ENCODE measurements around the gene PKMYT1. TPM values are rescaled to one million over a fixed set of nuclear protein-coding genes. Genes with fewer than 3 reads are reported as not detected.

Gene PKMYT1
- total RNA-seq, 6 experiments from 2014 or later = 0.68 to 6.5 (median 1.7) TPM

DNA sequence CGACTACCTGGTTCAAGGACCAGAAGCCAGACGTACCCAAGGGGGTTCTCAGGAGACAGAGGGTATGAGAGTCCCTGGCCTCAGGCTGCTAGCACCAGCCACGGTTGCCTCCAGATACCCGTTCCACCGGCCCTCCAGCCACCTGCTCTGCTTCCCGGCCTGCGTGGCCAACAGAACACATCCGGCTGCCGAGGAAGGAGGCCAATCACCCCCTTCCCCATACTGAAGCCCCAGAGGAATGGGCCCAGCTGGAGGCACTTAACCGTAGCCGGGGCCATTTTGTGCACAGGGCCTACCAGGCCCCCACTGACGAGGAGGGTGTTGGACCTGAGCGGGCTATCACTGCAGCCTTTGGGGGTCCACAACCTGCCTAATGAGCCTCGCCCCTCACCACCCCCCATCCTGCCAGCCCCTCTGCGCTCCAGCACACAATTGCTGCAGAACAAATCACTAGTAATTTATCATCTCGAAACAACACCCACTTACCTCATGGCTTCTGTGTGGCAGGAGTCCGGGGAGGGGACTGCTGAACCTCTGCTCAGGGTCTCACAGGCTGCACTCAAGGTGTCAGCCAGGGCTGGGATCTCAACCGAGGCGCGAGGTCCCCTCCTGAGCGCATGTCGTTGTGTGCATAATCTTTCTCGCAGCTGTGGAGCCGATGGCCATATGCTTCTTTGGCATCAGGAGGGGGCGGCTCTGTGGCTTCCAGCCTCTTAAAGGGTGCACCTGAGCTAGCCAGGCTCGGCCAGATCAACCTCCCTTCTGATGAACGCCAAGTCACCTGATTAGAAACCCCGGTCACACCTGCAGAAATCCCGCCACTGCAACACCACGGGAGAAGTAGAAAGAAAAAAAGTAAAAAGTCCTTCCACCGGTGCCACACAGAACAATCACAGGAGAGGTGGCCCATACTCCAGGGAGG, 26.3 kb downstream of the PKMYT1 start:
- intact Hi-C loops (cut with DNase I) = no loop called here
- Histone ChIP-seq H3K36me3 (no peaks in the 10 kb centered on the region), H3K4me1 (no peaks in the 10 kb centered on the region), H3K27ac (no peak overlapping the region), H3K9me3 (no peaks in the 10 kb centered on the region), H3K4me3 (no peak overlapping the region), H3K27me3 (peaks cover 0 to 9% of the 10 kb centered on the region in 2 donors)
- 40% methylated on average over 8 of the region's 31 CpGs for WGBS (ENCODE audit: insufficient coverage, low coverage, low lambda C conversion rate, missing lambda C conversion rate)
- TF ChIP-seq, protein P1, sequence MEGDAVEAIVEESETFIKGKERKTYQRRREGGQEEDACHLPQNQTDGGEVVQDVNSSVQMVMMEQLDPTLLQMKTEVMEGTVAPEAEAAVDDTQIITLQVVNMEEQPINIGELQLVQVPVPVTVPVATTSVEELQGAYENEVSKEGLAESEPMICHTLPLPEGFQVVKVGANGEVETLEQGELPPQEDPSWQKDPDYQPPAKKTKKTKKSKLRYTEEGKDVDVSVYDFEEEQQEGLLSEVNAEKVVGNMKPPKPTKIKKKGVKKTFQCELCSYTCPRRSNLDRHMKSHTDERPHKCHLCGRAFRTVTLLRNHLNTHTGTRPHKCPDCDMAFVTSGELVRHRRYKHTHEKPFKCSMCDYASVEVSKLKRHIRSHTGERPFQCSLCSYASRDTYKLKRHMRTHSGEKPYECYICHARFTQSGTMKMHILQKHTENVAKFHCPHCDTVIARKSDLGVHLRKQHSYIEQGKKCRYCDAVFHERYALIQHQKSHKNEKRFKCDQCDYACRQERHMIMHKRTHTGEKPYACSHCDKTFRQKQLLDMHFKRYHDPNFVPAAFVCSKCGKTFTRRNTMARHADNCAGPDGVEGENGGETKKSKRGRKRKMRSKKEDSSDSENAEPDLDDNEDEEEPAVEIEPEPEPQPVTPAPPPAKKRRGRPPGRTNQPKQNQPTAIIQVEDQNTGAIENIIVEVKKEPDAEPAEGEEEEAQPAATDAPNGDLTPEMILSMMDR (IDR thresholded peaks at IDR 0.05) = no peak
- TF ChIP-seq POLR2A (IDR thresholded peaks at IDR 0.05) = no peak
- DNase-seq = no peak
- no peak for ATAC-seq

DNA sequence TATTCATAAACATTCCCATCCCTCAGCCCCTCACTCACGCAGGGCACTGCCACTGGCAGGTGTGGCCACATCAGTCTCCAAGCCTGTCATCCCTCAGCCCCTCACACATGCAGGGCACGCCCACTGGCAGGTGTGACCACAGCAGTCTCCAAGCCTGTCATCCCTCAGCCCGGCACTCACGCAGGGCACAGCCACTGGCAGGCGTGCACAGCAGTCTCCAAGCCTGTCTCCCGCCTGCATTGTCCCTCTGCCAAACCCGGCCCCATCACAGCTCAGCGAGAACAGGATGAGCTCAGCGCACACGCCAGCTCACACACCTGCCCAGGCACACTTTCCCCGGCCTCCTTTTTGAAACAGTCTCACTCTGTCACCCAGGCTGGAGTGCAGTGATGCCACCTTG, 27.6 kb downstream of the PKMYT1 start:
- intact Hi-C loops (cut with DNase I) = no loop called here
- TF ChIP-seq POLR2A (IDR thresholded peaks at IDR 0.05) = no peak
- TF ChIP-seq, protein P1 (IDR thresholded peaks at IDR 0.05) = no peak
- no peaks in the 10 kb centered on the region for H3K4me1 ChIP-seq
- H3K36me3 ChIP-seq = no peaks in the 10 kb centered on the region
- ATAC-seq (no peak), DNase-seq (no peak)
- H3K9me3 ChIP-seq = no peaks in the 10 kb centered on the region
- H3K27me3 ChIP-seq = peaks cover 0 to 9% of the 10 kb centered on the region in 2 donors
- 38% methylated on average over 5 of the region's 11 CpGs for WGBS (ENCODE audit: insufficient coverage, low coverage, low lambda C conversion rate, missing lambda C conversion rate)
- no peak overlapping the region for H3K27ac ChIP-seq
- H3K4me3 ChIP-seq = no peak overlapping the region

DNA sequence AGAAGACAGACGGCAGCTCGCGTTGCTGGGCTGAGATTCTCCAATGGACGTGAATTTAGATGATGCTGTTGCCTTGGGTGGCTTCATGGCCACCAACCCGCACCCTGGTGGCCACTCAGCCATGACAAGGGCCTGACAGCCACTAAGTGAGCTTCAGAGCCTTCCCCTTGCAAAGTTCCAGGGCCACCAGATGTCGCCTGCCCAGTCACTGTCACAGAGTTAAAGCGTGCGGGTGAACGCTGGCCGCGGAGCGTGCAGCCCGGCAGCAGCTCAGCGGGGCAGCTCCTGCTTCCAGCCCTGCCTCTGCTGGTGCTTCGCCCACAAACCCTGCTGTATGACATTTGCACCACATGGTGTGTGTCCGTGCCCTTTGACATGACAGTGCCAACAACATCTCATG, 29.5 kb downstream of the PKMYT1 start:
- ATAC-seq (no peak), DNase-seq (no peak)
- intact Hi-C loops (cut with DNase I) = no loop called here
- 87% methylated on average over 13 of the region's 16 CpGs for WGBS (ENCODE audit: insufficient coverage, low coverage, low lambda C conversion rate, missing lambda C conversion rate)
- peaks cover 0 to 9% of the 10 kb centered on the region in 2 donors for H3K27me3 ChIP-seq
- no peak for TF ChIP-seq POLR2A (IDR thresholded peaks at IDR 0.05)
- TF ChIP-seq, protein P1 (IDR thresholded peaks at IDR 0.05) = no peak
- no peak overlapping the region for H3K4me3 ChIP-seq
- H3K27ac ChIP-seq = no peak overlapping the region
- H3K4me1 ChIP-seq = no peaks in the 10 kb centered on the region
- H3K36me3 ChIP-seq = no peaks in the 10 kb centered on the region
- no peaks in the 10 kb centered on the region for H3K9me3 ChIP-seq

- H3K36me3 ChIP-seq = no peaks in the 10 kb centered on the region
- no peaks in the 10 kb centered on the region for H3K9me3 ChIP-seq
- H3K4me1 ChIP-seq = no peaks in the 10 kb centered on the region
- intact Hi-C loops (cut with DNase I) = no loop called here
- H3K27me3 ChIP-seq = peaks cover 0 to 6% of the 10 kb centered on the region in 2 donors
- DNase-seq (no peak), ATAC-seq (no peak)
- no peak overlapping the region for H3K4me3 ChIP-seq
- WGBS (ENCODE audit: insufficient coverage, low coverage, low lambda C conversion rate, missing lambda C conversion rate) = 96% methylated on average over 6 of the region's 13 CpGs
- no peak overlapping the region for H3K27ac ChIP-seq
- no peak for TF ChIP-seq POLR2A (IDR thresholded peaks at IDR 0.05)
- TF ChIP-seq, protein P1 (IDR thresholded peaks at IDR 0.05) = no peak
Observed at GRCh38 chr16:2950353-2950724, 29.9 kb downstream of the PKMYT1 start.

Data from right lobe of liver (tissue), 6 donors.